Fibroblast of the aortic adventitia (primary cell): ENCODE measurements around the gene SUSD4. TPM values are rescaled to one million over a fixed set of nuclear protein-coding genes. Genes with fewer than 3 reads are reported as not detected.

Source experiments
- DNase-seq: peaks from one replicate; pipeline ENCODE4 v3.0.0-alpha.2; 2010; ENCODE audit warnings: low read depth
- H3K4me3 ChIP-seq: 2 replicates; pipeline ENCODE4 v1.5.1; 2011; ENCODE audit warnings: low read depth, mild to moderate bottlenecking, control low read depth, low read length, moderate library complexity
- CTCF ChIP-seq: IDR thresholded peaks from 2 replicates; pipeline ENCODE4 v1.5.1; 2011; ENCODE audit warnings: mild to moderate bottlenecking, low read length, control low read depth, inconsistent platforms; ENCODE audit not compliant: insufficient read depth
- total RNA-seq: library from RNA; depleted of rRNA; stranded (reverse); fragments of >200 nt; gene quantifications from 2 replicates; pipeline ENCODE4 v1.2.3, GENCODE V29; 2012; ENCODE audit warnings: low replicate concordance

Gene SUSD4
- total RNA-seq, 1 donor, result 0.18 TPM

- no peak for DNase-seq
- TF ChIP-seq CTCF, result no peak
- no peak overlapping the region for H3K4me3 ChIP-seq
Measured at GRCh38 chr1:223316082-223316481, 47.9 kb downstream of the SUSD4 start.

GRCh38 chr1:223315665-223316064 is 48.3 kb downstream of the SUSD4 start:
- no peak for TF ChIP-seq CTCF
- no peak for DNase-seq
- no peak overlapping the region for H3K4me3 ChIP-seq

GRCh38 chr1:223313415-223313754 is 50.6 kb downstream of the SUSD4 start:
- DNase-seq, result no peak
- TF ChIP-seq CTCF, result no peak
- H3K4me3 ChIP-seq, result no peak overlapping the region

GRCh38 chr1:223312705-223313414 is 51.1 kb downstream of the SUSD4 start:
- DNase-seq, result no peak
- H3K4me3 ChIP-seq, result no peak overlapping the region
- TF ChIP-seq CTCF, result no peak

- no peak for DNase-seq
- no peak overlapping the region for H3K4me3 ChIP-seq
- no peak for TF ChIP-seq CTCF
Measured at GRCh38 chr1:223312273-223312672, 51.7 kb downstream of the SUSD4 start.

- no peak for TF ChIP-seq CTCF
Measured at GRCh38 chr1:223311826-223312225, 52.1 kb downstream of the SUSD4 start.

GRCh38 chr1:223308136-223308535 is 55.8 kb downstream of the SUSD4 start:
- DNase-seq, result no peak
- TF ChIP-seq CTCF, result no peak
- no peak overlapping the region for H3K4me3 ChIP-seq

More at GRCh38 chr1:223311826-223312225, 52.1 kb downstream of the SUSD4 start:
- no peak for DNase-seq
- no peak overlapping the region for H3K4me3 ChIP-seq
